ENCODE data around the gene TMEM229B.

DNA sequence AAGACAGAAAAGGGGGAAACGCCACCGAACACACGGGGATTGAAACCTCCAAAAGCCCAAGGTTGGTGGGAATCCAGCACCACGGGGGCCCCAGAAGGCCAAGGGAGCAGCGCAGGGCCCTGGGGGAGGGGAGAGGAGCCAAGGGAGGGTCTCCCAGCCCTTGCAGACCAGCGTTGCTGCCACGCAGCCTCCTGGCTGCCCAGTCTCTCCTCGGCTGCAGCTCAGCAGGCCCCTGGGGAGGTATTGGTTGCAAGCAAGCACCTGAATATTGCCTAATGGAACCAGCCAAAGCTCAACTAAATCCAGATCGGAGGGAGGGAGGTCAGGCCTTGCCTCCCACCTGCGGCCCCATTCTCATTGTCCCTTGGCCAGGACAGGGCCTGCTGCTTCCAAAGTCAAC lies 15.8 kb downstream of the TMEM229B start:
- TF ChIP-seq, protein P1, sequence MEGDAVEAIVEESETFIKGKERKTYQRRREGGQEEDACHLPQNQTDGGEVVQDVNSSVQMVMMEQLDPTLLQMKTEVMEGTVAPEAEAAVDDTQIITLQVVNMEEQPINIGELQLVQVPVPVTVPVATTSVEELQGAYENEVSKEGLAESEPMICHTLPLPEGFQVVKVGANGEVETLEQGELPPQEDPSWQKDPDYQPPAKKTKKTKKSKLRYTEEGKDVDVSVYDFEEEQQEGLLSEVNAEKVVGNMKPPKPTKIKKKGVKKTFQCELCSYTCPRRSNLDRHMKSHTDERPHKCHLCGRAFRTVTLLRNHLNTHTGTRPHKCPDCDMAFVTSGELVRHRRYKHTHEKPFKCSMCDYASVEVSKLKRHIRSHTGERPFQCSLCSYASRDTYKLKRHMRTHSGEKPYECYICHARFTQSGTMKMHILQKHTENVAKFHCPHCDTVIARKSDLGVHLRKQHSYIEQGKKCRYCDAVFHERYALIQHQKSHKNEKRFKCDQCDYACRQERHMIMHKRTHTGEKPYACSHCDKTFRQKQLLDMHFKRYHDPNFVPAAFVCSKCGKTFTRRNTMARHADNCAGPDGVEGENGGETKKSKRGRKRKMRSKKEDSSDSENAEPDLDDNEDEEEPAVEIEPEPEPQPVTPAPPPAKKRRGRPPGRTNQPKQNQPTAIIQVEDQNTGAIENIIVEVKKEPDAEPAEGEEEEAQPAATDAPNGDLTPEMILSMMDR (IDR thresholded peaks at IDR 0.05): no peak
- TF ChIP-seq POLR2A (IDR thresholded peaks at IDR 0.05): no peak

Data from right lobe of liver (tissue), 4 donors.